ENCODE measurements around the gene SKIC3. TPM values are rescaled to one million over a fixed set of nuclear protein-coding genes. Genes with fewer than 3 reads are reported as not detected.

Gene SKIC3
- total RNA-seq, 1 donor from 2014 or later: 83.4 TPM

- H3K36me3 Mint-ChIP-seq: peaks cover 9% of the 10 kb centered on the region
- no peak overlapping the region for H3K27ac Mint-ChIP-seq
- DNase-seq (ENCODE audit: extremely low spot score, unreplicated experiment): no peak
- no peak overlapping the region for H3K4me3 Mint-ChIP-seq
- no peaks in the 10 kb centered on the region for H3K9me3 Mint-ChIP-seq
- no peaks in the 10 kb centered on the region for H3K4me1 Mint-ChIP-seq (ENCODE audit: unreplicated experiment)
- no peaks in the 10 kb centered on the region for H3K27me3 Mint-ChIP-seq
- TF ChIP-seq, protein P1, sequence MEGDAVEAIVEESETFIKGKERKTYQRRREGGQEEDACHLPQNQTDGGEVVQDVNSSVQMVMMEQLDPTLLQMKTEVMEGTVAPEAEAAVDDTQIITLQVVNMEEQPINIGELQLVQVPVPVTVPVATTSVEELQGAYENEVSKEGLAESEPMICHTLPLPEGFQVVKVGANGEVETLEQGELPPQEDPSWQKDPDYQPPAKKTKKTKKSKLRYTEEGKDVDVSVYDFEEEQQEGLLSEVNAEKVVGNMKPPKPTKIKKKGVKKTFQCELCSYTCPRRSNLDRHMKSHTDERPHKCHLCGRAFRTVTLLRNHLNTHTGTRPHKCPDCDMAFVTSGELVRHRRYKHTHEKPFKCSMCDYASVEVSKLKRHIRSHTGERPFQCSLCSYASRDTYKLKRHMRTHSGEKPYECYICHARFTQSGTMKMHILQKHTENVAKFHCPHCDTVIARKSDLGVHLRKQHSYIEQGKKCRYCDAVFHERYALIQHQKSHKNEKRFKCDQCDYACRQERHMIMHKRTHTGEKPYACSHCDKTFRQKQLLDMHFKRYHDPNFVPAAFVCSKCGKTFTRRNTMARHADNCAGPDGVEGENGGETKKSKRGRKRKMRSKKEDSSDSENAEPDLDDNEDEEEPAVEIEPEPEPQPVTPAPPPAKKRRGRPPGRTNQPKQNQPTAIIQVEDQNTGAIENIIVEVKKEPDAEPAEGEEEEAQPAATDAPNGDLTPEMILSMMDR (conservative IDR thresholded peaks at IDR 0.05): no peak
These were observed 36.1 kb upstream of the SKIC3 start for GRCh38 chr5:95590880-95591279.

DNA sequence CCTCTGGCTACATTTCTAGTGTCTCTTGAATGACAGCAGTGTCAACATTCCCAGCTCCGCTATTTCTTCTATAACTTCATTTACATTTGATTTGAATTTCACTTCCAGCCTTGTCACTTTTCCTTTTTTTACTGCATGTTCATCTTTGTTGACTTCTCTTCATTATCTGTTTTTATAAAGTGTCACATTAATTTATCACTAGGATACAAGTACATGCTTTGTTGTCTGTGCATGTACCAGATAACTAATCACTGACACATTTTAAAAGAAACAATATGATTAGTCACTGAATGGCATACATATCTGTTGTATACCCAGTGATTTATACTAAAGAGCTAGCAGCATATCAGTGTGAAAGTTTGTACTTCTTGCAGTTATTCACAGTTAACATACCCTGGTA is 29.2 kb upstream of the SKIC3 start:
- Mint-ChIP-seq H3K4me3 (no peak overlapping the region), H3K4me1 (ENCODE audit: unreplicated experiment) (no peaks in the 10 kb centered on the region), H3K27ac (no peak overlapping the region), H3K27me3 (no peaks in the 10 kb centered on the region), H3K9me3 (no peaks in the 10 kb centered on the region), H3K36me3 (peaks cover 10% of the 10 kb centered on the region)
- no peak for DNase-seq (ENCODE audit: extremely low spot score, unreplicated experiment)
- TF ChIP-seq, protein P1 (conservative IDR thresholded peaks at IDR 0.05): no peak

DNA sequence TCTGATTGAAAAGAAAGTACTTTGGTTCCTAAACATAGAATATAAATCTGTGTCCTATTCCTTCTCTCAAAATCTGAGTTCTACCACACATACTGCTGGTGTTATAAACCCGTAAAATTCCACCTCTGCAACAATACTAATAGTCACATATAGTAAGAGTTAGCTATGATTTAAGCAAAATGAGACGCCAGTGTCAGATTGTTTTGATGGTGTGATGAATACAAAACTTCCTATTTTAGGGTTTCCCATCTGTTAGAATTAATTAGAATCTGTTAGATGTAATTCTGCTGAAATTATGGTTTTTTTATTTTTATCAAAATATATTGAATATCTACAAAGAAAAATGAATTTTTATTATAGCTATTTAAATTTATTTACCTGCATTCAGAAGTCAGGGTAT is 26.8 kb upstream of the SKIC3 start:
- no peaks in the 10 kb centered on the region for H3K4me1 Mint-ChIP-seq (ENCODE audit: unreplicated experiment)
- H3K27me3 Mint-ChIP-seq: no peaks in the 10 kb centered on the region
- DNase-seq (ENCODE audit: extremely low spot score, unreplicated experiment): no peak
- no peak overlapping the region for H3K27ac Mint-ChIP-seq
- no peaks in the 10 kb centered on the region for H3K9me3 Mint-ChIP-seq
- H3K4me3 Mint-ChIP-seq: no peak overlapping the region
- H3K36me3 Mint-ChIP-seq: peaks cover 7% of the 10 kb centered on the region
- TF ChIP-seq, protein P1 (conservative IDR thresholded peaks at IDR 0.05): no peak

- Mint-ChIP-seq H3K36me3 (peaks cover 13% of the 10 kb centered on the region), H3K4me1 (ENCODE audit: unreplicated experiment) (no peaks in the 10 kb centered on the region), H3K4me3 (no peak overlapping the region), H3K27ac (no peak overlapping the region), H3K9me3 (peaks cover 4% of the 10 kb centered on the region), H3K27me3 (no peaks in the 10 kb centered on the region)
- TF ChIP-seq, protein P1 (conservative IDR thresholded peaks at IDR 0.05): no peak
- no peak for DNase-seq (ENCODE audit: extremely low spot score, unreplicated experiment)
These were observed 17.2 kb upstream of the SKIC3 start for GRCh38 chr5:95572016-95572415.

DNA sequence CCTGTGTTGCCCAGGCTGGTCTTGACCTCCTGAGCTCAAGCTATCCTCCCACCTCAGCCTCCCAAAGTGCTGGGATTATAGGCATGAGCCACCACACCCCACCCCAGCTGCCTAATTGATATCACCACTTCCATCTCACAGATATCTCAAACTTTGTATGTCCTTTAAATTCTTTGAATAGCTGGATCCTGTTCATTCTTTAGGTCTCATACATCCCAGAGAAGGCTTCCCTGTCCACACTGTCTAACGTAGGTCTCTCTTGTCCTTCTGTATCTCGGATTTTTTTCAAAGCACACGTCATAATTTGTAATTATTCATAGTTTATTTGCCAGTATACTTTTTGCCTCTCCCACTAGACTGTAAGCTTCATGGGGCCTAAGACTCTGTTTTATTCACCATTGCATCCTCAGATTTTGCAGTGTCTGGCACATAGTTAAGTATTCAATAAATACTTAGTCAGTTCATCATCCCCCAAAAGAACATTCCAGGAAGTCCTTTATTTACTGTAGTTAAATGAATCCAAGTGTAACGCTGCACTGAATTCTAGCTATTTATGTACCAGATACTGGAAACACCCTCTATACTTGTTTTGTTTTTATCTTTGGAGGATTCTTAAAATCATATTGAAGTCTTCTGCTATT is 10.6 kb upstream of the SKIC3 start:
- Mint-ChIP-seq H3K36me3 (peaks cover 8% of the 10 kb centered on the region), H3K4me1 (ENCODE audit: unreplicated experiment) (no peaks in the 10 kb centered on the region), H3K4me3 (no peak overlapping the region), H3K27me3 (no peaks in the 10 kb centered on the region), H3K27ac (no peak overlapping the region), H3K9me3 (no peaks in the 10 kb centered on the region)
- TF ChIP-seq, protein P1 (conservative IDR thresholded peaks at IDR 0.05): no peak
- DNase-seq (ENCODE audit: extremely low spot score, unreplicated experiment): no peak

- TF ChIP-seq, protein P1 (conservative IDR thresholded peaks at IDR 0.05): no peak
- H3K4me3 Mint-ChIP-seq: no peak overlapping the region
- H3K9me3 Mint-ChIP-seq: no peaks in the 10 kb centered on the region
- H3K27me3 Mint-ChIP-seq: no peaks in the 10 kb centered on the region
- no peaks in the 10 kb centered on the region for H3K4me1 Mint-ChIP-seq (ENCODE audit: unreplicated experiment)
- no peak for DNase-seq (ENCODE audit: extremely low spot score, unreplicated experiment)
- no peak overlapping the region for H3K27ac Mint-ChIP-seq
- H3K36me3 Mint-ChIP-seq: peaks cover 5% of the 10 kb centered on the region
These were observed 9.7 kb upstream of the SKIC3 start for GRCh38 chr5:95564450-95564849.

Measured in type B pancreatic cell (in vitro differentiated cells).